ENCODE measurements around the gene FSTL3.

DNA sequence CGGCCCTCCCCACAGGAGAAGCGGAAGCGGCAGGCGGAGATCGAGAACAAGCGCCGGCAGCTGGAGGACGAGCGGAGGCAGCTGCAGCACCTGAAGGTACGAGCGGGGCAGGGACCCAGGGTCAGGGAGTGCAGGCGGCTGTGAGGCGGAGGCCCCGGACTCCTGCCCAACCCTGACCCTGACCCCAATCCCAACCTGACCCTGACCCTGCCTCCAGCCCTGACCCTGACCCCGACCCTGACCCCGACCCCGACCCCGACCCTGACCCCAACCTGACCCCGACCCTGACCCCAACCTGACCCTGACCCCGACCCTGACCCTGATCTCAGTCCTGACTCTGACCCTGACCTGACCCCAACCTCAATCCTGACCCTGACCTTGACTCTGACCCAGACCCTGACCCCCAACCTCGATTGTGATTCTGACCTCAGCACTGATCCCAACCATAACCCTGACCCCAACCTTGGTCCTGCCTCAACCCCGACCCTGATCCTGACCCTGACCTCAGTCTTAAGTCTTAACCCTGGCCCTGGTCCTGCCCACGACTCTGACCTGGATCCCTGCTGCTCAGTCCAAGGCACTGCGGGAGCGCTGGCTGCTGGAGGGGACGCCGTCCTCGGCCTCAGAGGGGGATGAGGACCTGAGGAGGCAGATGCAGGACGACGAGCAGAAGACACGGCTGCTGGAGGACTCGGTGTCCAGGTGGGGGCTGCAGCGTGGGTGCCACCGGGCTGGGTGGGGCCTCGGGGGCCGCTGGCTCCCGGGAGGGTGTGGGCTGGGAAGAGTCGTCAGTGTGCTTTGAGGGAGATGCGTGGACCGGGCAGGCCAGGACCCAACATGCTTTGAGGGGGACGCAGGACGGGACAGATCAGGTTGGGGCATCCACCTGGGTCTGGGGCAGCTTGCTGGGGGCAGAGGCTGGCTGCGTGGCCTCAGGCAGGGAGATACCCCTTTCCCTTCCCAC lies 51.1 kb downstream of the FSTL3 start:
- TF ChIP-seq EZH2 (IDR thresholded peaks at IDR 0.05) (no peak), POLR2AphosphoS5 (IDR thresholded peaks at IDR 0.05; ENCODE audit: borderline replicate concordance, low read depth, low read length) (no peak)
